GM12878 (cell line): ENCODE data around the gene DPF3. TPM values are rescaled to one million over a fixed set of nuclear protein-coding genes. Genes with fewer than 3 reads are reported as not detected.
A peak's percentile ranks its signal among the peaks of the same experiment; 100 is the strongest.

ENCODE experiments used
- ATAC-seq: fragments of 200-7000 bp; cut with Tn5 transposase; 3 replicates; pipeline ENCODE4 v1.9.1; 2020; ENCODE audit warnings: mild to moderate bottlenecking, moderate library complexity
- BruUV-seq: library from RNA; stranded (reverse); fragments of 400-500 nt; replicated peaks from 2 replicates; lab custom pipeline; 2021; lab: Mats Ljungman, UMichigan
- CTCF ChIA-PET: fragments of 300-600 bp; sonication (Branson Sonifier 250); formaldehyde crosslinking; extraction: SDS; loops from one replicate; lab custom pipeline; 2021; ENCODE audit warnings: inconsistent platforms; lab: Yijun Ruan, JAX
- POLR2A ChIA-PET: fragments of 350-600 bp; formaldehyde crosslinking; extraction: SDS; loops from one replicate; lab custom pipeline; 2021; ENCODE audit warnings: inconsistent platforms; lab: Charles Lee
- RAD21 ChIA-PET: fragments of 300-600 bp; sonication (Branson Sonifier 250); formaldehyde crosslinking; loops from one replicate; lab custom pipeline; 2023; ENCODE audit warnings: antibody characterized with exemption; ENCODE audit not compliant: unreplicated experiment; lab: Charles Lee
- SMC1A ChIA-PET: fragments of 300-600 bp; sonication (Branson Sonifier 250); formaldehyde crosslinking; loops from one replicate; lab custom pipeline; 2023; ENCODE audit not compliant: unreplicated experiment, uncharacterized antibody; lab: Charles Lee
- DNase-seq: peaks from one replicate; pipeline ENCODE4 v3.0.0-alpha.2; 2011; ENCODE audit warnings: low read depth, low spot score
- FAIRE-seq: peaks from 3 replicates; lab custom pipeline; 2011; peaks lifted over from hg19 to GRCh38; lab: Jason Lieb, UNC
- H2AFZ ChIP-seq: 2 replicates; pipeline ENCODE4 v1.6.0; 2011; ENCODE audit warnings: low read depth, low read length, control low read depth; ENCODE audit not compliant: control insufficient read depth
- H3K27ac ChIP-seq: 2 replicates; pipeline ENCODE4 v1.5.1; 2011; ENCODE audit warnings: control low read depth; ENCODE audit not compliant: control insufficient read depth, insufficient read depth
- H3K27me3 ChIP-seq, 2 experiments: replicated peaks in 1 of 2; 2 replicates each; pipeline versions ENCODE4 v1.6.0 to v1.6.1; 2011; ENCODE audit warnings: low read length in 1 of 2; ENCODE audit not compliant: control insufficient read depth in 2 of 2, insufficient read depth in 2 of 2
- H3K36me3 ChIP-seq, 2 experiments: 2 replicates each; pipeline ENCODE4 v1.5.1; 2011; ENCODE audit warnings: low read length in 1 of 2; ENCODE audit not compliant: control insufficient read depth in 2 of 2, insufficient read depth in 2 of 2
- H3K4me1 ChIP-seq: 2 replicates; pipeline ENCODE4 v1.6.1; 2011; ENCODE audit warnings: mild to moderate bottlenecking, low read length, moderate library complexity, mixed read lengths; ENCODE audit not compliant: control insufficient read depth, insufficient read depth
- H3K4me2 ChIP-seq: 2 replicates; pipeline ENCODE4 v1.6.0; 2011; ENCODE audit warnings: control low read depth; ENCODE audit not compliant: control insufficient read depth, insufficient read depth
- H3K4me3 ChIP-seq: fragments of 200-600 bp; sonication (generic); 2 replicates; pipeline ENCODE4 v1.5.1; 2016
- H3K79me2 ChIP-seq: 2 replicates; pipeline ENCODE4 v1.6.0; 2011; ENCODE audit warnings: low read length; ENCODE audit not compliant: control insufficient read depth, insufficient read depth
- H3K9ac ChIP-seq: 2 replicates; pipeline ENCODE4 v1.8.0; 2011; ENCODE audit warnings: low read length, control low read depth, mixed read lengths; ENCODE audit not compliant: control insufficient read depth, insufficient read depth
- H3K9me3 ChIP-seq: replicated peaks from 3 replicates; pipeline ENCODE4 v1.5.1; 2011; ENCODE audit warnings: mild to moderate bottlenecking, low read length; ENCODE audit not compliant: control insufficient read depth, insufficient read depth
- H4K20me1 ChIP-seq: 2 replicates; pipeline ENCODE4 v1.6.0; 2011; ENCODE audit not compliant: control insufficient read depth, insufficient read depth
- CHD2 ChIP-seq: IDR thresholded peaks from 2 replicates; pipeline ENCODE4 v1.6.1; 2011; ENCODE audit warnings: low read depth, low read length, improper control_type of control experiment, borderline replicate concordance
- CTCF ChIP-seq, 3 experiments: IDR thresholded peaks in 2 of 3; conservative IDR thresholded peaks in 1 of 3; 2 replicates each; pipeline ENCODE4 v1.5.1; 2011; ENCODE audit warnings: low read depth in 3 of 3, low read length in 3 of 3, mild to moderate bottlenecking in 3 of 3, control low read depth in 2 of 3, moderate library complexity in 2 of 3, inconsistent platforms in 1 of 3, mixed read lengths in 1 of 3; ENCODE audit not compliant: control insufficient read depth in 2 of 3, insufficient read depth in 1 of 3; ENCODE audit errors: extremely low read depth in 1 of 3
- EGR1 ChIP-seq, 2 experiments: IDR thresholded peaks; 1 replicate in 1 of 2; 2 replicates in 1 of 2; pipeline ENCODE4 v1.6.1; 2011 to 2012; ENCODE audit warnings: low read depth in 2 of 2, low read length in 2 of 2, borderline replicate concordance in 1 of 2, mild to moderate bottlenecking in 1 of 2, moderate library complexity in 1 of 2
- MTA2 ChIP-seq: fragments of 450-650 bp; IDR thresholded peaks from 2 replicates; pipeline ENCODE4 v1.6.1; 2016; ENCODE audit warnings: low read depth, mild to moderate bottlenecking, moderate library complexity
- PKNOX1 ChIP-seq: fragments of 450-650 bp; IDR thresholded peaks from 2 replicates; pipeline ENCODE4 v1.6.1; 2016; ENCODE audit warnings: mild to moderate bottlenecking
- RUNX3 ChIP-seq: IDR thresholded peaks from 2 replicates; pipeline ENCODE4 v1.6.1; 2012; ENCODE audit warnings: low read length, inconsistent platforms
- SIX5 ChIP-seq: IDR thresholded peaks from 2 replicates; pipeline ENCODE4 v1.6.1; 2011; ENCODE audit warnings: mild to moderate bottlenecking, low read depth, low read length, moderate library complexity; ENCODE audit not compliant: severe bottlenecking
- SMAD5 ChIP-seq: IDR thresholded peaks from 2 replicates; pipeline ENCODE4 v1.6.1; 2016; ENCODE audit warnings: antibody characterized with exemption, low read depth
- YY1 ChIP-seq: IDR thresholded peaks from 2 replicates; pipeline ENCODE4 v1.6.1; 2011; ENCODE audit warnings: low read depth, mild to moderate bottlenecking, low read length
- WGBS: methylation state at CpG from one replicate; pipeline ENCODE4 v1.1.6; 2016; ENCODE audit warnings: low lambda C conversion rate; ENCODE audit not compliant: insufficient replicate concordance, insufficient coverage; ENCODE audit errors: missing lambda C conversion rate; 5-methylcytosine and 5-hydroxymethylcytosine counted together
- in situ Hi-C: fragments of 300-500 bp; cut with MboI; formaldehyde crosslinking; loops from 9 replicates; pipeline ENCODE4 v1.14.3; 2018; ENCODE audit warnings: mixed read lengths
- intact Hi-C: fragments of 100-400 bp; cut with micrococcal nuclease; formaldehyde crosslinking; loops from one replicate; pipeline ENCODE4 v1.14.2; 2022; ENCODE audit not compliant: unreplicated experiment
- polyA plus RNA-seq, 11 experiments: library from polyadenylated mRNA; depleted of rRNA in 4 of 11; unstranded in 6 of 11; stranded (reverse) in 5 of 11; fragments of >200 nt; fragmentation: Nextera tagmentation in 4 of 11; fragmentation: Illumina TruSeq in 1 of 11; extraction: Ambion mirVana in 4 of 11; extraction: Trizol in 1 of 11; gene quantifications; 1 replicate in 1 of 11; 2 replicates in 10 of 11; pipeline versions ENCODE4 v1.2.1 to v1.2.3, GENCODE V29; 2011 to 2016; ENCODE audit warnings: inconsistent platforms in 2 of 11, missing spikeins in 2 of 11, low read depth in 1 of 11
- total RNA-seq, 4 experiments: library from RNA; depleted of rRNA in 3 of 4; stranded (reverse); fragments of >200 nt in 3 of 4; fragmentation: Illumina TruSeq in 1 of 4; extraction: Trizol in 1 of 4; gene quantifications; 2 replicates each; pipeline versions ENCODE4 v1.2.1 to v1.2.3, GENCODE V29; 2013 to 2021
- TF ChIP-seq, protein P1 (sequence below): fragments of 450-650 bp; IDR thresholded peaks from 2 replicates; pipeline ENCODE4 v1.6.1; 2017; ENCODE audit warnings: antibody characterized with exemption, mild to moderate bottlenecking, moderate library complexity
- TF ChIP-seq, protein P2 (sequence below): IDR thresholded peaks from 2 replicates; pipeline ENCODE4 v1.6.1; 2012; ENCODE audit warnings: low read depth, low read length, improper control_type of control experiment
- TF ChIP-seq, protein P3 (sequence below): fragments of 450-650 bp; IDR thresholded peaks from 2 replicates; pipeline ENCODE4 v1.6.1; 2016; ENCODE audit warnings: mild to moderate bottlenecking
- TF ChIP-seq, protein P4 (sequence below): IDR thresholded peaks from 2 replicates; pipeline ENCODE4 v1.6.1; 2011; ENCODE audit warnings: low read depth, low read length, improper control_type of control experiment, borderline replicate concordance

The DPF3 gene
- total and polyA plus RNA-seq, 10 of the 15 experiments (the other 5 are each of a cell fraction or from before 2014, with no cell fraction given) = 0.69 to 8.0 (median 2.2) TPM

- CTCF ChIA-PET = interaction anchor here (0.6 to 1.5 kb wide), 3 partner anchors 9 to 150 kb away, joined by 3 to 5 read pairs (median 3); no protein-coding TSS in a partner anchor
Measured at GRCh38 chr14:72644758-72645489, 249.0 kb downstream of the DPF3 start.

More at GRCh38 chr14:72644758-72645489, 249.0 kb downstream of the DPF3 start:
- Histone ChIP-seq H3K27ac (no peak overlapping the region), H3K4me2 (no peak overlapping the region), H4K20me1 (no peaks in the 10 kb centered on the region), H2AFZ (no peak overlapping the region), H3K36me3 (no peaks in the 10 kb centered on the region), H3K27me3 (no peaks in the 10 kb centered on the region), H3K9ac (no peak overlapping the region), H3K9me3 (no peaks in the 10 kb centered on the region; the same call in 2 of the 3 replicates), H3K4me3 (no peak overlapping the region), H3K4me1 (no peaks in the 10 kb centered on the region), H3K79me2 (no peaks in the 10 kb centered on the region)
- ChIA-PET POLR2A (no interaction called here), SMC1A (interaction anchor here (0.6 to 1.8 kb wide), 7 partner anchors 9 to 218 kb away, joined by 3 to 15 read pairs (median 3); no protein-coding TSS in a partner anchor), RAD21 (interaction anchor here (0.9 to 1.1 kb wide), 3 partner anchors 11 to 72 kb away, joined by 3 to 4 read pairs (median 4); no protein-coding TSS in a partner anchor)
- WGBS = 56% methylated on average over 4 of the region's 4 CpGs
- BruUV-seq = no TSS peak
- intact Hi-C loops (no loop called here), in situ Hi-C loops (no loop called here)
- TF ChIP-seq, protein P1, sequence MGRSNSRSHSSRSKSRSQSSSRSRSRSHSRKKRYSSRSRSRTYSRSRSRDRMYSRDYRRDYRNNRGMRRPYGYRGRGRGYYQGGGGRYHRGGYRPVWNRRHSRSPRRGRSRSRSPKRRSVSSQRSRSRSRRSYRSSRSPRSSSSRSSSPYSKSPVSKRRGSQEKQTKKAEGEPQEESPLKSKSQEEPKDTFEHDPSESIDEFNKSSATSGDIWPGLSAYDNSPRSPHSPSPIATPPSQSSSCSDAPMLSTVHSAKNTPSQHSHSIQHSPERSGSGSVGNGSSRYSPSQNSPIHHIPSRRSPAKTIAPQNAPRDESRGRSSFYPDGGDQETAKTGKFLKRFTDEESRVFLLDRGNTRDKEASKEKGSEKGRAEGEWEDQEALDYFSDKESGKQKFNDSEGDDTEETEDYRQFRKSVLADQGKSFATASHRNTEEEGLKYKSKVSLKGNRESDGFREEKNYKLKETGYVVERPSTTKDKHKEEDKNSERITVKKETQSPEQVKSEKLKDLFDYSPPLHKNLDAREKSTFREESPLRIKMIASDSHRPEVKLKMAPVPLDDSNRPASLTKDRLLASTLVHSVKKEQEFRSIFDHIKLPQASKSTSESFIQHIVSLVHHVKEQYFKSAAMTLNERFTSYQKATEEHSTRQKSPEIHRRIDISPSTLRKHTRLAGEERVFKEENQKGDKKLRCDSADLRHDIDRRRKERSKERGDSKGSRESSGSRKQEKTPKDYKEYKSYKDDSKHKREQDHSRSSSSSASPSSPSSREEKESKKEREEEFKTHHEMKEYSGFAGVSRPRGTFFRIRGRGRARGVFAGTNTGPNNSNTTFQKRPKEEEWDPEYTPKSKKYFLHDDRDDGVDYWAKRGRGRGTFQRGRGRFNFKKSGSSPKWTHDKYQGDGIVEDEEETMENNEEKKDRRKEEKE = no peak
- TF ChIP-seq MTA2 (no peak), PKNOX1 (no peak), CHD2 (no peak), CTCF (IDR thresholded peaks at IDR 0.05 in 2 of 3, conservative IDR thresholded peaks at IDR 0.05 in 1 of 3; ENCODE audit: control insufficient read depth in 2 of 3, extremely low read depth in 1 of 3, insufficient read depth in 1 of 3, low read depth in 3 of 3, low read length in 3 of 3) (peak in 1 of 3 experiments; percentile 27; a peak in 2 of 6 replicates), RUNX3 (peak; percentile 60), SMAD5 (no peak), YY1 (0 out of 2 replicates have a peak, but pooled peaks have one; percentile 29), EGR1 (IDR thresholded peaks at IDR 0.05; ENCODE audit: borderline replicate concordance in 1 of 2, low read depth in 2 of 2, low read length in 2 of 2) (no peak), SIX5 (no peak)
- TF ChIP-seq, protein P2, sequence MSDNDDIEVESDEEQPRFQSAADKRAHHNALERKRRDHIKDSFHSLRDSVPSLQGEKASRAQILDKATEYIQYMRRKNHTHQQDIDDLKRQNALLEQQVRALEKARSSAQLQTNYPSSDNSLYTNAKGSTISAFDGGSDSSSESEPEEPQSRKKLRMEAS = no peak
- TF ChIP-seq, protein P3, sequence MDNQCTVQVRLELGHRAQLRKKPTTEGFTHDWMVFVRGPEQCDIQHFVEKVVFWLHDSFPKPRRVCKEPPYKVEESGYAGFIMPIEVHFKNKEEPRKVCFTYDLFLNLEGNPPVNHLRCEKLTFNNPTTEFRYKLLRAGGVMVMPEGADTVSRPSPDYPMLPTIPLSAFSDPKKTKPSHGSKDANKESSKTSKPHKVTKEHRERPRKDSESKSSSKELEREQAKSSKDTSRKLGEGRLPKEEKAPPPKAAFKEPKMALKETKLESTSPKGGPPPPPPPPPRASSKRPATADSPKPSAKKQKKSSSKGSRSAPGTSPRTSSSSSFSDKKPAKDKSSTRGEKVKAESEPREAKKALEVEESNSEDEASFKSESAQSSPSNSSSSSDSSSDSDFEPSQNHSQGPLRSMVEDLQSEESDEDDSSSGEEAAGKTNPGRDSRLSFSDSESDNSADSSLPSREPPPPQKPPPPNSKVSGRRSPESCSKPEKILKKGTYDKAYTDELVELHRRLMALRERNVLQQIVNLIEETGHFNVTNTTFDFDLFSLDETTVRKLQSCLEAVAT = no peak
- TF ChIP-seq, protein P4, sequence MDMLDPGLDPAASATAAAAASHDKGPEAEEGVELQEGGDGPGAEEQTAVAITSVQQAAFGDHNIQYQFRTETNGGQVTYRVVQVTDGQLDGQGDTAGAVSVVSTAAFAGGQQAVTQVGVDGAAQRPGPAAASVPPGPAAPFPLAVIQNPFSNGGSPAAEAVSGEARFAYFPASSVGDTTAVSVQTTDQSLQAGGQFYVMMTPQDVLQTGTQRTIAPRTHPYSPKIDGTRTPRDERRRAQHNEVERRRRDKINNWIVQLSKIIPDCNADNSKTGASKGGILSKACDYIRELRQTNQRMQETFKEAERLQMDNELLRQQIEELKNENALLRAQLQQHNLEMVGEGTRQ = no peak
- FAIRE-seq = no peak
- no peak for DNase-seq
- peak; percentile 48 for ATAC-seq
